Left cardiac atrium (tissue), 4 donors: ENCODE results near the gene KAZN. TPM values are rescaled to one million over a fixed set of nuclear protein-coding genes. Genes with fewer than 3 reads are reported as not detected.
A peak's percentile ranks its signal among the peaks of the same experiment; 100 is the strongest.

Source experiments
- ATAC-seq, 2 donors: fragments of 200-7000 bp; cut with Tn5 transposase; one replicate each; pipeline ENCODE4 v1.9.1; 2020; ENCODE audit warnings: mild to moderate bottlenecking in 2 of 2, moderate library complexity in 2 of 2
- DNase-seq: peaks from one replicate; pipeline ENCODE4 v3.0.0-alpha.2; 2020
- intact Hi-C, 2 donors: fragments of 100-400 bp; cut with DNase I; formaldehyde crosslinking; loops; one replicate each; pipeline versions ENCODE4 v1.14.1 to v1.15.1; 2022 to 2023
- total RNA-seq, 2 donors: library from RNA; stranded (reverse); fragmentation: NEBNext Ultra II Directional; extraction: Animal tissue kit (Norgen Biotek cat#: 25700); gene quantifications; one replicate each; pipeline ENCODE4 v1.2.1, GENCODE V29; 2021
- donor health status: DM: no; HTN: yes; CAD: no.
- donor health status: DM: no; HTN: yes; CAD: no; lungs with severe emphysema.
- donor health status: DM: yes; HTN: yes; CAD: no.
- donor health status: Dilated cardiomyopathy.

KAZN gene
- total RNA-seq, 2 donors from 2014 or later: 12.6 to 15.7 TPM

- no peak for DNase-seq
- ATAC-seq: no peak
- intact Hi-C loops: no loop called here
These were observed 36.0 kb downstream of the KAZN start for GRCh38 chr1:14634486-14634885.

- DNase-seq (no peak), ATAC-seq (no peak)
- intact Hi-C loops: no loop called here
These were observed 36.9 kb downstream of the KAZN start for GRCh38 chr1:14635421-14635820.

- ATAC-seq: no peak
- DNase-seq: no peak
- intact Hi-C loops: no loop called here
These were observed 38.6 kb downstream of the KAZN start for GRCh38 chr1:14636897-14637632.

- no peak for ATAC-seq
- intact Hi-C loops: no loop called here
- DNase-seq: no peak
These were observed 41.0 kb downstream of the KAZN start for GRCh38 chr1:14639291-14640050.

GRCh38 chr1:14642712-14643111, 44.2 kb downstream of the KAZN start:
- ATAC-seq: no peak
- no peak for DNase-seq
- intact Hi-C loops: no loop called here

- intact Hi-C loops: no loop called here
- DNase-seq (no peak), ATAC-seq (no peak)
These were observed 48.5 kb downstream of the KAZN start for GRCh38 chr1:14646973-14647372.

- intact Hi-C loops: no loop called here
- no peak for ATAC-seq
- no peak for DNase-seq
These were observed 49.3 kb downstream of the KAZN start for GRCh38 chr1:14647777-14648176.

GRCh38 chr1:14648391-14648790, 49.9 kb downstream of the KAZN start:
- intact Hi-C loops: no loop called here
- DNase-seq: no peak
- ATAC-seq: no peak

- DNase-seq (no peak), ATAC-seq (no peak)
- intact Hi-C loops: no loop called here
These were observed 50.7 kb downstream of the KAZN start for GRCh38 chr1:14648896-14649855.

- no peak for DNase-seq
- intact Hi-C loops: no loop called here
- no peak for ATAC-seq
These were observed 51.5 kb downstream of the KAZN start for GRCh38 chr1:14649976-14650375.

GRCh38 chr1:14650951-14651350, 52.5 kb downstream of the KAZN start:
- DNase-seq: no peak
- intact Hi-C loops: no loop called here
- ATAC-seq: no peak

GRCh38 chr1:14652840-14653239, 54.4 kb downstream of the KAZN start:
- ATAC-seq (no peak), DNase-seq (no peak)
- intact Hi-C loops: no loop called here

GRCh38 chr1:14653461-14653960, 55.0 kb downstream of the KAZN start:
- intact Hi-C loops: no loop called here
- no peak for ATAC-seq
- no peak for DNase-seq

- intact Hi-C loops: no loop called here
- no peak for ATAC-seq
These were observed 56.1 kb downstream of the KAZN start for GRCh38 chr1:14654554-14654953.

GRCh38 chr1:14655385-14655784, 56.9 kb downstream of the KAZN start:
- intact Hi-C loops: no loop called here
- DNase-seq (no peak), ATAC-seq (no peak)

More at GRCh38 chr1:14654554-14654953, 56.1 kb downstream of the KAZN start:
- no peak for DNase-seq

- DNase-seq: no peak
- intact Hi-C loops: no loop called here
- no peak for ATAC-seq
These were observed 58.0 kb downstream of the KAZN start for GRCh38 chr1:14656384-14656937.

- ATAC-seq (no peak), DNase-seq (no peak)
These were observed 60.2 kb downstream of the KAZN start for GRCh38 chr1:14658642-14659041.

GRCh38 chr1:14659913-14660312, 61.4 kb downstream of the KAZN start:
- intact Hi-C loops: no loop called here
- ATAC-seq (no peak), DNase-seq (no peak)

More at GRCh38 chr1:14658642-14659041, 60.2 kb downstream of the KAZN start:
- intact Hi-C loops: no loop called here

- intact Hi-C loops: no loop called here
- DNase-seq: no peak
- ATAC-seq: peak; percentile 20 to 49
These were observed 62.3 kb downstream of the KAZN start for GRCh38 chr1:14660801-14661200.
